H9 (cell line): ENCODE measurements around the gene NPNT. TPM values are rescaled to one million over a fixed set of nuclear protein-coding genes. Genes with fewer than 3 reads are reported as not detected.
"Not testable (repeated sequence)": the region's sequence is repeated elsewhere in the genome, so short reads cannot be mapped to it uniquely, and the experiment has no call there.

Experiments
- DNase-seq: peaks from one replicate; pipeline ENCODE4 v3.0.0-alpha.2; 2017
- H2AFZ ChIP-seq: one replicate; pipeline ENCODE4 v1.6.1; 2013; ENCODE audit warnings: mild to moderate bottlenecking, low read length, control low read depth, moderate library complexity
- H2AK5ac ChIP-seq: 2 replicates; pipeline ENCODE4 v1.6.1; 2013; ENCODE audit warnings: low read length, control low read depth, mixed read lengths; ENCODE audit not compliant: insufficient read length
- H2BK120ac ChIP-seq: one replicate; pipeline ENCODE4 v1.6.1; 2013; ENCODE audit warnings: low read depth, mild to moderate bottlenecking, low read length, control low read depth, inconsistent platforms; ENCODE audit not compliant: poor library complexity, severe bottlenecking
- H2BK12ac ChIP-seq: 2 replicates; pipeline ENCODE4 v1.6.1; 2013; ENCODE audit warnings: low read length, control low read depth, mixed read lengths, low read depth; ENCODE audit not compliant: insufficient read length
- H2BK15ac ChIP-seq: 2 replicates; pipeline ENCODE4 v1.6.1; 2013; ENCODE audit warnings: low read depth, low read length, control low read depth
- H2BK20ac ChIP-seq: one replicate; pipeline ENCODE4 v1.6.1; 2013; ENCODE audit warnings: low read depth, mild to moderate bottlenecking, low read length, control low read depth, inconsistent platforms; ENCODE audit not compliant: poor library complexity, severe bottlenecking
- H2BK5ac ChIP-seq: 2 replicates; pipeline ENCODE4 v1.6.1; 2013; ENCODE audit warnings: low read length, control low read depth, mixed read lengths; ENCODE audit not compliant: insufficient read length
- H3K14ac ChIP-seq: 2 replicates; pipeline ENCODE4 v1.6.1; 2013; ENCODE audit warnings: low read length, control low read depth; ENCODE audit not compliant: insufficient read depth
- H3K18ac ChIP-seq: 2 replicates; pipeline ENCODE4 v1.6.1; 2013; ENCODE audit warnings: low read depth, mild to moderate bottlenecking, mixed read lengths, low read length, control low read depth; ENCODE audit not compliant: insufficient read length
- H3K23ac ChIP-seq: 2 replicates; pipeline ENCODE4 v1.6.1; 2013; ENCODE audit warnings: low read length, control low read depth, mixed read lengths, low read depth; ENCODE audit not compliant: insufficient read length
- H3K23me2 ChIP-seq: 2 replicates; pipeline ENCODE4 v1.6.1; 2013; ENCODE audit warnings: low read depth, mild to moderate bottlenecking, mixed read lengths, low read length, control low read depth; ENCODE audit not compliant: insufficient read length, poor library complexity, severe bottlenecking
- H3K27ac ChIP-seq: 2 replicates; pipeline ENCODE4 v1.5.1; 2013; ENCODE audit warnings: low read length, control low read depth, mixed read lengths, low read depth; ENCODE audit not compliant: insufficient read length
- H3K27me3 ChIP-seq: 2 replicates; pipeline ENCODE4 v1.6.1; 2013; ENCODE audit warnings: low read length, control low read depth, inconsistent platforms; ENCODE audit not compliant: insufficient read depth
- H3K4ac ChIP-seq: 2 replicates; pipeline ENCODE4 v1.6.1; 2013; ENCODE audit warnings: low read depth, mild to moderate bottlenecking, control low read depth, inconsistent platforms, low read length, moderate library complexity
- H3K4me1 ChIP-seq: 2 replicates; pipeline ENCODE4 v1.6.1; 2013; ENCODE audit warnings: low read length, control low read depth, inconsistent platforms; ENCODE audit not compliant: insufficient read depth
- H3K4me2 ChIP-seq: 2 replicates; pipeline ENCODE4 v1.6.1; 2013; ENCODE audit warnings: low read length, control low read depth, mixed read lengths; ENCODE audit not compliant: insufficient read length, insufficient read depth
- H3K56ac ChIP-seq: 2 replicates; pipeline ENCODE4 v1.6.1; 2013; ENCODE audit warnings: low read depth, mild to moderate bottlenecking, mixed read lengths, low read length, control low read depth; ENCODE audit not compliant: insufficient read length
- H3K79me1 ChIP-seq: 2 replicates; pipeline ENCODE4 v1.6.1; 2013; ENCODE audit warnings: low read depth, mild to moderate bottlenecking, moderate library complexity, low read length, control low read depth, inconsistent platforms; ENCODE audit not compliant: insufficient read depth, poor library complexity, severe bottlenecking
- H3K79me2 ChIP-seq: 2 replicates; pipeline ENCODE4 v1.6.1; 2013; ENCODE audit warnings: low read length, control low read depth, inconsistent platforms; ENCODE audit not compliant: insufficient read depth
- H3K9ac ChIP-seq: 2 replicates; pipeline ENCODE4 v1.6.1; 2013; ENCODE audit warnings: low read length, control low read depth, mixed read lengths; ENCODE audit not compliant: insufficient read length; ENCODE audit errors: extremely low read depth
- H3K9me3 ChIP-seq: one replicate; pipeline ENCODE4 v1.6.1; 2013; ENCODE audit warnings: low read depth, low read length, inconsistent platforms; ENCODE audit not compliant: control insufficient read depth
- H3T11ph ChIP-seq: one replicate; pipeline ENCODE4 v1.6.1; 2013; ENCODE audit warnings: mild to moderate bottlenecking, low read length, control low read depth, inconsistent platforms
- H4K20me1 ChIP-seq: one replicate; pipeline ENCODE4 v1.6.1; 2013; ENCODE audit not compliant: control insufficient read depth, insufficient read length, insufficient read depth
- H4K5ac ChIP-seq: 2 replicates; pipeline ENCODE4 v1.6.1; 2013; ENCODE audit warnings: low read depth, mild to moderate bottlenecking, mixed read lengths, low read length, control low read depth; ENCODE audit not compliant: insufficient read length
- H4K8ac ChIP-seq: replicated peaks from 2 replicates; pipeline ENCODE4 v1.6.1; 2013; ENCODE audit warnings: low read length, control low read depth, mixed read lengths, low read depth; ENCODE audit not compliant: insufficient read length
- H4K91ac ChIP-seq: 2 replicates; pipeline ENCODE4 v1.6.1; 2013; ENCODE audit warnings: low read depth, mild to moderate bottlenecking, moderate library complexity, mixed read lengths, low read length, control low read depth; ENCODE audit not compliant: insufficient read length
- H3K27ac Mint-ChIP-seq, 3 experiments: 2 replicates in 2 of 3; 3 replicates in 1 of 3; pipeline ENCODE4 v1.8.0; 2020 to 2021; ENCODE audit warnings: mixed read lengths in 3 of 3, mild to moderate bottlenecking in 1 of 3, moderate library complexity in 1 of 3
- H3K27me3 Mint-ChIP-seq: 2 replicates; pipeline ENCODE4 v1.8.0; 2021; ENCODE audit warnings: low read depth, mild to moderate bottlenecking, moderate library complexity, mixed read lengths
- H3K36me3 Mint-ChIP-seq, 3 experiments: 2 replicates in 2 of 3; 3 replicates in 1 of 3; pipeline ENCODE4 v1.8.0; 2020 to 2021; ENCODE audit warnings: low read depth in 3 of 3, mixed read lengths in 3 of 3; ENCODE audit not compliant: insufficient read depth in 1 of 3
- H3K4me1 Mint-ChIP-seq, 2 experiments: 2 replicates each; pipeline ENCODE4 v1.8.0; 2020; ENCODE audit warnings: mixed read lengths in 2 of 2
- H3K4me3 Mint-ChIP-seq, 2 experiments: 2 replicates in 1 of 2; 3 replicates in 1 of 2; pipeline ENCODE4 v1.8.0; 2020 to 2021; ENCODE audit warnings: mild to moderate bottlenecking in 2 of 2, mixed read lengths in 2 of 2, moderate library complexity in 1 of 2
- H3K9me3 Mint-ChIP-seq, 2 experiments: 2 replicates in 1 of 2; 3 replicates in 1 of 2; pipeline ENCODE4 v1.8.0; 2020; ENCODE audit warnings: mild to moderate bottlenecking in 2 of 2, mixed read lengths in 2 of 2, moderate library complexity in 1 of 2
- WGBS: extraction: QIAGEN DNeasy Blood & Tissue Kit; methylation state at CpG from one replicate; pipeline ENCODE4 v1.1.7; 2013; ENCODE audit warnings: missing lambda C conversion rate, low lambda C conversion rate, mixed read lengths; ENCODE audit not compliant: insufficient read length; ENCODE audit errors: extremely low coverage; 5-methylcytosine and 5-hydroxymethylcytosine counted together
- total RNA-seq: library from RNA; stranded (reverse); gene quantifications from 2 replicates; pipeline ENCODE4 v1.2.1, GENCODE V29; 2021
- TF ChIP-seq, protein P1 (sequence below): fragments of 200-600 bp; sonication (generic); conservative IDR thresholded peaks from 3 replicates; pipeline ENCODE4 v1.8.0; 2021; ENCODE audit warnings: antibody characterized with exemption, mild to moderate bottlenecking

The NPNT gene
- total RNA-seq, 1 experiment from 2014 or later: 0.37 TPM

DNA sequence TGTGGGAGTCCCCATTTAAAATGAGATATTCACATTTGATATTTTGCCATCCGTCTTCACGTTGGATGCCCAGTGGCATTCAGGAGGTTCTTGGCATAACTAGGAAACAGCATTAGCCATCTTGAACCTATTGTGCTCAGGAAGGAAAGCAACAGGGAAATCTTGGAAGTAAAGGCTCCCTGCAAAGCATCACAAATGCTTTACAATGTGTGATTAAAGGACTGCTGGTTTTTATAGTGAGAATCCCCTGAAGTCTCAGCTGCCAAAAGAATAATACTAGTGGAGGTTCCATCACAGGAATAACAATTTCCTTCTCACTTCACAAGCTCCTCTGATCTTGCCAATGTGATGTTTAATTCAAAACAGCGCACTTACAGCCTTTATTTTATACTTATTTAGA is 49.7 kb upstream of the NPNT start:
- H3K9ac ChIP-seq: no peak overlapping the region
- no CpG with 5 or more reads among the region's 3 CpGs for WGBS
- no peaks in the 10 kb centered on the region; the same call in 1 of the 2 replicates for H3K4me1 ChIP-seq
- H4K91ac ChIP-seq: no peak overlapping the region
- H4K5ac ChIP-seq: no peak overlapping the region
- H4K8ac ChIP-seq: no peak overlapping the region
- no peak overlapping the region for H2AK5ac ChIP-seq
- H3K79me1 ChIP-seq: no peaks in the 10 kb centered on the region
- no peak overlapping the region for H2BK20ac ChIP-seq
- H2AFZ ChIP-seq: no peak overlapping the region
- no peaks in the 10 kb centered on the region for H3K23me2 ChIP-seq
- H3K9me3 ChIP-seq: no peaks in the 10 kb centered on the region
- no peak for DNase-seq
- no peaks in the 10 kb centered on the region for H3K9me3 Mint-ChIP-seq
- no peak overlapping the region for H3K14ac ChIP-seq
- H2BK12ac ChIP-seq: no peak overlapping the region
- no peak overlapping the region for H3K4me3 Mint-ChIP-seq
- no peak overlapping the region for H3T11ph ChIP-seq
- TF ChIP-seq, protein P1, sequence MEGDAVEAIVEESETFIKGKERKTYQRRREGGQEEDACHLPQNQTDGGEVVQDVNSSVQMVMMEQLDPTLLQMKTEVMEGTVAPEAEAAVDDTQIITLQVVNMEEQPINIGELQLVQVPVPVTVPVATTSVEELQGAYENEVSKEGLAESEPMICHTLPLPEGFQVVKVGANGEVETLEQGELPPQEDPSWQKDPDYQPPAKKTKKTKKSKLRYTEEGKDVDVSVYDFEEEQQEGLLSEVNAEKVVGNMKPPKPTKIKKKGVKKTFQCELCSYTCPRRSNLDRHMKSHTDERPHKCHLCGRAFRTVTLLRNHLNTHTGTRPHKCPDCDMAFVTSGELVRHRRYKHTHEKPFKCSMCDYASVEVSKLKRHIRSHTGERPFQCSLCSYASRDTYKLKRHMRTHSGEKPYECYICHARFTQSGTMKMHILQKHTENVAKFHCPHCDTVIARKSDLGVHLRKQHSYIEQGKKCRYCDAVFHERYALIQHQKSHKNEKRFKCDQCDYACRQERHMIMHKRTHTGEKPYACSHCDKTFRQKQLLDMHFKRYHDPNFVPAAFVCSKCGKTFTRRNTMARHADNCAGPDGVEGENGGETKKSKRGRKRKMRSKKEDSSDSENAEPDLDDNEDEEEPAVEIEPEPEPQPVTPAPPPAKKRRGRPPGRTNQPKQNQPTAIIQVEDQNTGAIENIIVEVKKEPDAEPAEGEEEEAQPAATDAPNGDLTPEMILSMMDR: no peak
- H4K20me1 ChIP-seq: no peaks in the 10 kb centered on the region
- peaks cover 6 to 7% of the 10 kb centered on the region in 2 experiments; a peak in 3 of 4 replicates for H3K4me1 Mint-ChIP-seq
- no peak overlapping the region for H2BK5ac ChIP-seq
- H3K23ac ChIP-seq: no peak overlapping the region
- H3K18ac ChIP-seq: no peak overlapping the region
- peak overlapping the region in 2 of 3 experiments; percentile 4 to 38; a peak in 2 of 7 replicates for H3K27ac Mint-ChIP-seq
- H3K56ac ChIP-seq: no peak overlapping the region
- H3K27me3 ChIP-seq: no peaks in the 10 kb centered on the region
- H3K27ac ChIP-seq: no peak overlapping the region
- peaks cover 0 to 4% (median 3%) of the 10 kb centered on the region in 3 experiments; a peak in 6 of 7 replicates for H3K36me3 Mint-ChIP-seq
- H2BK120ac ChIP-seq: no peak overlapping the region
- H3K27me3 Mint-ChIP-seq: no peaks in the 10 kb centered on the region
- H2BK15ac ChIP-seq: no peak overlapping the region
- no peak overlapping the region for H3K4ac ChIP-seq
- no peak overlapping the region for H3K4me2 ChIP-seq
- no peaks in the 10 kb centered on the region for H3K79me2 ChIP-seq

DNA sequence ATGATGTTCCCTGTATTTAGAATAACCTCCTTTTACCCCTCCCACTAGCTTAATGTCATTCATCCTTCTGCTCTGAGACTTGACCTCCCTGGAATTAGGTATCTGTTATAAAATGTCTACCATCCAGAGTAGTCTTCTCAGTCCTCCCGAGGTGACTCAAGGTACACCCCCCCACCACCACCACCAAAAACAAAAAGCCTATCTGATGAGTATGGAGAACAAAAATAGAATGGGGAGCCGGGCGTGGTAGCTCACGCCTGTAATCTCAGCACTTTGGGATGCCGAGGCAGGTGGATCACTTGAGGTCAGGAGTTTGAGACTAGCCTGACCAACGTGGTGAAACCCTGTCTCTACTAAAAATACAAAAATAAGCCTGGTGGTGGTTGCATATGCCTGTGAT is 46.9 kb upstream of the NPNT start:
- H2BK120ac ChIP-seq, H3K23me2 ChIP-seq, H3K4me1 ChIP-seq, H3K79me2 ChIP-seq, H3K23ac ChIP-seq, H3K27ac ChIP-seq, H3K9me3 Mint-ChIP-seq, DNase-seq, H3K4ac ChIP-seq, H3T11ph ChIP-seq, H3K79me1 ChIP-seq, H3K27me3 Mint-ChIP-seq, H3K36me3 Mint-ChIP-seq, H3K27ac Mint-ChIP-seq, H4K5ac ChIP-seq, H2BK20ac ChIP-seq, H3K27me3 ChIP-seq, H2AFZ ChIP-seq, H4K20me1 ChIP-seq, H2BK15ac ChIP-seq, H3K4me3 Mint-ChIP-seq, H2BK12ac ChIP-seq, H4K8ac ChIP-seq, H4K91ac ChIP-seq, H3K14ac ChIP-seq, H3K9ac ChIP-seq, H2AK5ac ChIP-seq, H3K4me2 ChIP-seq, H3K4me1 Mint-ChIP-seq, H3K9me3 ChIP-seq, H3K56ac ChIP-seq, H2BK5ac ChIP-seq, H3K18ac ChIP-seq: not testable (repeated sequence)
- WGBS: no CpG with 5 or more reads among the region's 6 CpGs
